ENCODE results near the gene CTTNBP2NL. TPM values are rescaled to one million over a fixed set of nuclear protein-coding genes. Genes with fewer than 3 reads are reported as not detected.
A peak's percentile ranks its signal among the peaks of the same experiment; 100 is the strongest.
"Not testable (repeated sequence)": the region's sequence is repeated elsewhere in the genome, so short reads cannot be mapped to it uniquely, and the experiment has no call there.

CTTNBP2NL gene
- total and polyA plus RNA-seq, 2 of the 4 experiments (the other 2 are of a cell fraction), result 12.4 to 22.0 TPM

- peaks cover 22% of the 10 kb centered on the region for H3K36me3 ChIP-seq (ENCODE audit: control insufficient read depth, insufficient read depth, low read length)
- BruUV-seq (replicated peaks); H2AK5ac ChIP-seq (ENCODE audit: low read depth, low read length); H4K91ac ChIP-seq (ENCODE audit: insufficient read depth, low read depth, low read length); H3K4ac ChIP-seq (ENCODE audit: low read depth, low read length); intact Hi-C loops (cut with micrococcal nuclease); H3K9me1 ChIP-seq (ENCODE audit: insufficient read depth, low read length); H3K23ac ChIP-seq (ENCODE audit: low read depth, low read length); H2AFZ ChIP-seq (replicated peaks; ENCODE audit: low read length, poor library complexity); in situ Hi-C loops (cut with MboI; ENCODE audit: low sequenced_read_pairs); H3K4me3 ChIP-seq (ENCODE audit: insufficient read depth, low read depth, low read length); H3K27me3 ChIP-seq (ENCODE audit: control insufficient read depth, insufficient read depth, low read length); H2BK5ac ChIP-seq (ENCODE audit: low read depth, low read length, poor library complexity, severe bottlenecking); dilution Hi-C loops (cut with HindIII; ENCODE audit: low sequenced_read_pairs, unreplicated experiment); H2BK120ac ChIP-seq (ENCODE audit: low read depth, low read length); H3K9ac ChIP-seq (ENCODE audit: low read depth, low read length); H3K4me2 ChIP-seq (ENCODE audit: low read depth, low read length); H2AK9ac ChIP-seq (replicated peaks; ENCODE audit: low read depth, low read length, poor library complexity); H4K8ac ChIP-seq (ENCODE audit: low read depth in 2 of 2, low read length in 2 of 2); H3K14ac ChIP-seq (replicated peaks; ENCODE audit: low read depth, low read length); H4K5ac ChIP-seq (ENCODE audit: low read depth, low read length); CTCF ChIA-PET; H3K56ac ChIP-seq (ENCODE audit: extremely low read depth, insufficient read depth, low read length); H2BK20ac ChIP-seq (ENCODE audit: low read depth, low read length); POLR2A ChIA-PET (ENCODE audit: unreplicated experiment); H2BK15ac ChIP-seq (ENCODE audit: low read depth, low read length); H3K9me3 ChIP-seq (ENCODE audit: control insufficient read depth, insufficient read depth, low read length); H3K27ac ChIP-seq (ENCODE audit: insufficient read depth, low read length); H3K18ac ChIP-seq (ENCODE audit: low read depth, low read length): not testable (repeated sequence)
- DNase-seq, result peak; percentile 28
- H3K79me1 ChIP-seq (ENCODE audit: low read depth in 1 of 2, low read length in 2 of 2), result peaks cover 31 to 73% of the 10 kb centered on the region in 2 experiments
- peak; percentile 46 for ATAC-seq (ENCODE audit: low read depth)
- peaks cover 12% of the 10 kb centered on the region for H3K4me1 ChIP-seq (ENCODE audit: control insufficient read depth, insufficient read depth, low read length)
- peak; percentile 11; the same call in 1 of the 2 replicates for TF ChIP-seq FOS (IDR thresholded peaks at IDR 0.05; ENCODE audit: low read depth, low read length)
- H4K20me1 ChIP-seq (ENCODE audit: insufficient read depth, low read length), result peaks cover 29% of the 10 kb centered on the region
- WGBS, 2 experiments (ENCODE audit: extremely low coverage in 2 of 2, insufficient read length in 1 of 2), result no CpG with 5 or more reads among the region's 3 CpGs
These were observed 55.3 kb downstream of the CTTNBP2NL start for GRCh38 chr1:112451301-112451700.
